ENCODE measurements around the gene NAGS.

DNA sequence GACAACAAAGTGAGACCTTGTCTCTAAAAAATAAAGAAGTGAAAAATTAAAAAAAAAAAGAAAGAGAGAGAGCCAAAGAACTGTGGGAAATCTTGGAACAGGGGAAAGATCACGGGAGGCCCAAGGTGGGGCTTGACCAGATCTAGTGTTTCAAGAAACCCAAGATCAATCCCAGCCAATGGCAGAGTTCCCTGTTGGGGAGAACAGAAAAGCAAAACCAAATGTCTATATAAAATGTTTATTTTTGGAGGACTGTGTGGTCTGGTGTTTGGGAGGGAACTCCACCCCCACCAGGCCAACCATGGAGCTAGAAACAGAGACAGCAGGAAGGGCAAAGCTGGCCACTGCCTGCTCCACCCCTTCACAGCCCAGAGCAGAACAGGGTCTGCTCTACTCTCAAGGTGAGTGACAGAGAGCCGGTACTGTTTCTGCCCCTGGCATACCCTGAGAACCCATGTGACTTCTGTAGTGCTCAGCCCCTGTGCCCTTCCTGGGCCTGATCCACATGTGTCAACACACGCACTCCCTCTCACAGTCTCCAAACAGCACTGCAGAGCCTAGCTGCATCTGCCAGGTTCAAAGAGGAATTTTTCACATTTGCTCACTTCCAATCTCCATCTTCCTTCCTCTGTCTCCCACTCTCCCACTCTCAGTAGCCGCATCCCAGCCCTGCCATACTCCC is 6.7 kb downstream of the NAGS start:
- TF ChIP-seq CTCF (IDR thresholded peaks at IDR 0.05): no peak
- TF ChIP-seq POLR2A (IDR thresholded peaks at IDR 0.05): no peak
